SJSA1 (cell line): ENCODE measurements around the gene BMP10. TPM values are rescaled to one million over a fixed set of nuclear protein-coding genes. Genes with fewer than 3 reads are reported as not detected.

Experiments used
- DNase-seq, 2 experiments: peaks; one replicate each; pipeline ENCODE4 v3.0.0-alpha.2; 2015 to 2020; ENCODE audit warnings: low spot score in 2 of 2, low read depth in 1 of 2
- H3K27ac ChIP-seq: fragments of 250-450 bp; sonication (Bioruptor Pico); 2 replicates; pipeline ENCODE4 v1.5.1; 2020; ENCODE audit warnings: mild to moderate bottlenecking, moderate library complexity
- H3K27me3 ChIP-seq: fragments of 250-450 bp; sonication (Bioruptor Pico); replicated peaks from 2 replicates; pipeline ENCODE4 v1.5.1; 2020; ENCODE audit warnings: mild to moderate bottlenecking, moderate library complexity
- H3K36me3 ChIP-seq: fragments of 250-450 bp; sonication (Bioruptor Pico); 2 replicates; pipeline ENCODE4 v1.5.1; 2020; ENCODE audit warnings: mild to moderate bottlenecking
- H3K4me1 ChIP-seq: fragments of 250-450 bp; sonication (Bioruptor Pico); replicated peaks from 2 replicates; pipeline ENCODE4 v1.6.1; 2021; ENCODE audit warnings: mild to moderate bottlenecking
- H3K4me3 ChIP-seq: fragments of 250-450 bp; sonication (Bioruptor Pico); 2 replicates; pipeline ENCODE4 v1.5.1; 2020; ENCODE audit warnings: mild to moderate bottlenecking
- H3K9me3 ChIP-seq: fragments of 250-450 bp; sonication (Bioruptor Pico); replicated peaks from 2 replicates; pipeline ENCODE4 v1.5.1; 2020; ENCODE audit warnings: mild to moderate bottlenecking
- total RNA-seq: library from RNA; depleted of rRNA; stranded (reverse); fragments of >200 nt; shearing (Covaris generic); gene quantifications from 2 replicates; pipeline ENCODE4 v1.2.3, GENCODE V29; 2014

The BMP10 gene
- total RNA-seq, 1 experiment from 2014 or later: not detected

GRCh38 chr2:68833162-68833561 is 38.0 kb downstream of the BMP10 start:
- H3K4me3 ChIP-seq: no peak overlapping the region
- no peak for DNase-seq

GRCh38 chr2:68832233-68832869 is 38.8 kb downstream of the BMP10 start:
- peak in 1 of 2 experiments; percentile 55 for DNase-seq
- Histone ChIP-seq H3K4me1 (peaks cover 35% of the 10 kb centered on the region), H3K4me3 (no peak overlapping the region), H3K27me3 (no peaks in the 10 kb centered on the region), H3K27ac (peak overlapping the region; percentile 57), H3K36me3 (no peaks in the 10 kb centered on the region), H3K9me3 (no peaks in the 10 kb centered on the region)

More at GRCh38 chr2:68833162-68833561, 38.0 kb downstream of the BMP10 start:
- Histone ChIP-seq H3K27ac (no peak overlapping the region), H3K4me1 (peaks cover 35% of the 10 kb centered on the region), H3K9me3 (no peaks in the 10 kb centered on the region), H3K36me3 (no peaks in the 10 kb centered on the region), H3K27me3 (no peaks in the 10 kb centered on the region)

- Histone ChIP-seq H3K4me1 (peaks cover 35% of the 10 kb centered on the region), H3K4me3 (no peak overlapping the region), H3K36me3 (no peaks in the 10 kb centered on the region), H3K27ac (peak overlapping the region; percentile 57), H3K27me3 (no peaks in the 10 kb centered on the region), H3K9me3 (no peaks in the 10 kb centered on the region)
- DNase-seq: peak in 1 of 2 experiments; percentile 54
These were observed 39.4 kb downstream of the BMP10 start for GRCh38 chr2:68831686-68832232.

GRCh38 chr2:68829749-68830148 is 41.4 kb downstream of the BMP10 start:
- DNase-seq: no peak
- Histone ChIP-seq H3K36me3 (no peaks in the 10 kb centered on the region), H3K27me3 (no peaks in the 10 kb centered on the region), H3K9me3 (no peaks in the 10 kb centered on the region), H3K4me3 (no peak overlapping the region), H3K4me1 (peaks cover 40% of the 10 kb centered on the region), H3K27ac (no peak overlapping the region; the same call in 1 of the 2 replicates)

- Histone ChIP-seq H3K4me3 (no peak overlapping the region), H3K4me1 (peaks cover 43% of the 10 kb centered on the region), H3K36me3 (no peaks in the 10 kb centered on the region), H3K9me3 (no peaks in the 10 kb centered on the region), H3K27me3 (no peaks in the 10 kb centered on the region), H3K27ac (peak overlapping the region; percentile 38)
- DNase-seq: peak; percentile 90 to 96
These were observed 42.1 kb downstream of the BMP10 start for GRCh38 chr2:68828887-68829708.

GRCh38 chr2:68827666-68828065 is 43.5 kb downstream of the BMP10 start:
- Histone ChIP-seq H3K36me3 (no peaks in the 10 kb centered on the region), H3K27me3 (no peaks in the 10 kb centered on the region), H3K4me1 (peaks cover 40% of the 10 kb centered on the region), H3K4me3 (no peak overlapping the region), H3K27ac (no peak overlapping the region), H3K9me3 (no peaks in the 10 kb centered on the region)
- no peak for DNase-seq

- no peaks in the 10 kb centered on the region for H3K27me3 ChIP-seq
- no peak for DNase-seq
- H3K4me1 ChIP-seq: peaks cover 26% of the 10 kb centered on the region
- H3K9me3 ChIP-seq: no peaks in the 10 kb centered on the region
- H3K36me3 ChIP-seq: no peaks in the 10 kb centered on the region
- no peak overlapping the region for H3K4me3 ChIP-seq
- no peak overlapping the region for H3K27ac ChIP-seq
These were observed 45.3 kb downstream of the BMP10 start for GRCh38 chr2:68825866-68826265.

GRCh38 chr2:68824831-68825230 is 46.4 kb downstream of the BMP10 start:
- DNase-seq: peak; percentile 18 to 52
- Histone ChIP-seq H3K4me1 (peaks cover 23% of the 10 kb centered on the region), H3K36me3 (no peaks in the 10 kb centered on the region), H3K9me3 (no peaks in the 10 kb centered on the region), H3K27me3 (no peaks in the 10 kb centered on the region), H3K27ac (no peak overlapping the region), H3K4me3 (no peak overlapping the region)

- no peaks in the 10 kb centered on the region for H3K9me3 ChIP-seq
- no peaks in the 10 kb centered on the region for H3K27me3 ChIP-seq
- H3K4me1 ChIP-seq: peaks cover 8% of the 10 kb centered on the region
- no peak overlapping the region for H3K27ac ChIP-seq
- H3K4me3 ChIP-seq: no peak overlapping the region
- DNase-seq: no peak
- no peaks in the 10 kb centered on the region for H3K36me3 ChIP-seq
These were observed 48.9 kb downstream of the BMP10 start for GRCh38 chr2:68822207-68822872.

GRCh38 chr2:68819556-68819955 is 51.6 kb downstream of the BMP10 start:
- Histone ChIP-seq H3K36me3 (no peaks in the 10 kb centered on the region), H3K4me3 (no peak overlapping the region), H3K9me3 (no peaks in the 10 kb centered on the region), H3K27me3 (no peaks in the 10 kb centered on the region), H3K4me1 (peaks cover 1% of the 10 kb centered on the region), H3K27ac (no peak overlapping the region)
- no peak for DNase-seq

- Histone ChIP-seq H3K27me3 (no peaks in the 10 kb centered on the region), H3K27ac (no peak overlapping the region), H3K9me3 (no peaks in the 10 kb centered on the region), H3K4me3 (no peak overlapping the region), H3K36me3 (no peaks in the 10 kb centered on the region), H3K4me1 (peaks cover 13% of the 10 kb centered on the region)
- DNase-seq: no peak
These were observed 53.9 kb downstream of the BMP10 start for GRCh38 chr2:68817306-68817705.
